Calu3 (cell line): ENCODE measurements around the gene CCNC. TPM values are rescaled to one million over a fixed set of nuclear protein-coding genes. Genes with fewer than 3 reads are reported as not detected.

Source experiments
- Bru-seq: library from RNA; stranded (reverse); fragments of 400-500 nt; gene quantifications from one replicate; lab custom pipeline; 2021; lab: Mats Ljungman, UMichigan
- BruChase-seq, 2 experiments: library from RNA; stranded (reverse); fragments of 400-500 nt; gene quantifications; one replicate each; lab custom pipeline; 2021; lab: Mats Ljungman, UMichigan
- BruUV-seq: library from RNA; stranded (reverse); fragments of 400-500 nt; replicated peaks from 2 replicates; lab custom pipeline; 2021; lab: Mats Ljungman, UMichigan
- CTCF ChIA-PET: fragments of 300-600 bp; sonication (Branson Sonifier 250); formaldehyde crosslinking; loops from one replicate; lab custom pipeline; 2022; ENCODE audit warnings: antibody characterized with exemption; lab: Charles Lee
- DNase-seq: peaks from one replicate; pipeline ENCODE4 v3.0.0; 2022
- H3K27ac Mint-ChIP-seq: one replicate; pipeline ENCODE4 v1.8.0; 2022; ENCODE audit warnings: mixed read lengths; ENCODE audit not compliant: unreplicated experiment
- H3K27me3 Mint-ChIP-seq: one replicate; pipeline ENCODE4 v1.8.0; 2022; ENCODE audit warnings: mixed read lengths; ENCODE audit not compliant: unreplicated experiment
- H3K36me3 Mint-ChIP-seq: one replicate; pipeline ENCODE4 v1.8.0; 2022; ENCODE audit warnings: mild to moderate bottlenecking, moderate library complexity, mixed read lengths; ENCODE audit not compliant: insufficient read depth, unreplicated experiment
- H3K4me1 Mint-ChIP-seq: one replicate; pipeline ENCODE4 v1.8.0; 2022; ENCODE audit warnings: mild to moderate bottlenecking, low read depth, mixed read lengths; ENCODE audit not compliant: unreplicated experiment
- H3K4me3 Mint-ChIP-seq: one replicate; pipeline ENCODE4 v1.8.0; 2022; ENCODE audit warnings: mild to moderate bottlenecking, low read depth, moderate library complexity, mixed read lengths; ENCODE audit not compliant: unreplicated experiment
- H3K9me3 Mint-ChIP-seq: one replicate; pipeline ENCODE4 v1.8.0; 2022; ENCODE audit warnings: low read depth, mixed read lengths; ENCODE audit not compliant: unreplicated experiment
- intact Hi-C: fragments of 100-400 bp; cut with micrococcal nuclease; formaldehyde crosslinking; loops from one replicate; pipeline ENCODE4 v1.10.0; 2022; ENCODE audit not compliant: unreplicated experiment
- long read RNA-seq: library from polyadenylated mRNA; stranded (forward); transcript quantifications from one replicate; pipeline ENCODE4 v2.0.0, GENCODE V29; 2022
- total RNA-seq: library from RNA; stranded (reverse); gene quantifications from 2 replicates; pipeline ENCODE4 v1.2.3, GENCODE V29; 2022
- TF ChIP-seq, protein P1 (sequence below): fragments of 200-600 bp; IDR thresholded peaks from one replicate; pipeline ENCODE4 v1.8.0; 2022; ENCODE audit warnings: antibody characterized with exemption; ENCODE audit not compliant: unreplicated experiment

CCNC gene
- total RNA-seq (78.3 and 84.1 TPM in 2 replicates), Bru-seq, nascent RNA (percentile 97 among the genes with signal in this experiment), BruChase-seq, experiment 1, labeled RNA remaining after a 6-hour chase (percentile 94 among the genes with signal in this experiment), BruChase-seq, experiment 2, labeled RNA remaining after a 2-hour chase (percentile 96 among the genes with signal in this experiment)
- long read RNA-seq, transcript CCNC-210 (12 exons, 2,473 nt), result major isoform, 123 of 160 reads
- long read RNA-seq, partial matches to known transcripts, result 5 of 160 reads
- long read RNA-seq, other reads (novel, unspliced or antisense), result 21 of 160 reads

DNA sequence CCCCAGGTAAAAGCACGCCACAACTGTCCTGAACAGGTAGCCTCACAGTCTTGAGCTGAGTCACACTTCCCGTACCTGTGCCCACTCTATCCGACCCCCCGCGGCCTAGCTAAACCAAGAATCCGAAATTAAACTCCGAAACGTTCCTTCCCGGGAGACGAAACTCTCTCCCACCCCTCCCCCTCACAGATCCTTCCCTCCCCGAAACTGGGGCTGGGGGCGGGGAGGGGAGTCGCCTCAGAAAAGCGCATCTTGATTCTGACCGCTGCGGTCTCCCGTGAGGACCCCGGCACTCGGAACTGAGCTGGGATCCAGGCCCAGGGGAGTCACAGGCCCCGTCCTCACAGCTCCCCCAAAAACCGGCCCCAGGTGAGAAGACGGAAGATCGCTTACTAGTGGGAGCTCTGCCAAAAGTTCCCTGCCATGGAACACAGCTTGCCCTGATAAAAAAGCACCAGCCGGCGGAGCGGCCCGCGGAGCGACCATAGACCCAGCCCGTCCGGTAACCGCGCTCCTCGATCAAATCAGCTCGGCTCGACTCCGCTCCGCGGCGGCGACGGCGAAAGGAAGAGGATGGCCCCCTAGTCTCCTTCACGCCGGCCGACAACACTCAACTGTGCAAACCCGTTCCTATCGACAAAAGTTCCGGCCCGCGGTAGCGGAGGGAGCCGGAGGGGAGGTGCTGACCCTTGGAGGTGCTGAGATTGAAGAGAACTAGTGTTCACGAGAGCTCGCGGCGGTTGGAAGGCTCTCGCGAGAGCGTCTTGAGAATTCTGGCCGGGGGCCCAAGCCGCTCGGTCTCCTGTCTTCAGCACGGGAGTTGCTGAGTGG is at the start of gene CCNC:
TSS of gene CCNC (minus strand) at position 558 of the 831 bp plus-strand sequence. CDS start at position 425, 133 bp downstream.
- peaks cover 24% of the 10 kb centered on the region for H3K4me1 Mint-ChIP-seq
- CTCF ChIA-PET, result interaction anchor here (0.7 to 0.8 kb wide), 2 partner anchors 20 to 47 kb away, joined by 4 to 6 read pairs; no protein-coding TSS in a partner anchor
- no peaks in the 10 kb centered on the region for H3K27me3 Mint-ChIP-seq
- H3K27ac Mint-ChIP-seq, result peak within 1 kb of the TSS; percentile 96
- TF ChIP-seq, protein P1, sequence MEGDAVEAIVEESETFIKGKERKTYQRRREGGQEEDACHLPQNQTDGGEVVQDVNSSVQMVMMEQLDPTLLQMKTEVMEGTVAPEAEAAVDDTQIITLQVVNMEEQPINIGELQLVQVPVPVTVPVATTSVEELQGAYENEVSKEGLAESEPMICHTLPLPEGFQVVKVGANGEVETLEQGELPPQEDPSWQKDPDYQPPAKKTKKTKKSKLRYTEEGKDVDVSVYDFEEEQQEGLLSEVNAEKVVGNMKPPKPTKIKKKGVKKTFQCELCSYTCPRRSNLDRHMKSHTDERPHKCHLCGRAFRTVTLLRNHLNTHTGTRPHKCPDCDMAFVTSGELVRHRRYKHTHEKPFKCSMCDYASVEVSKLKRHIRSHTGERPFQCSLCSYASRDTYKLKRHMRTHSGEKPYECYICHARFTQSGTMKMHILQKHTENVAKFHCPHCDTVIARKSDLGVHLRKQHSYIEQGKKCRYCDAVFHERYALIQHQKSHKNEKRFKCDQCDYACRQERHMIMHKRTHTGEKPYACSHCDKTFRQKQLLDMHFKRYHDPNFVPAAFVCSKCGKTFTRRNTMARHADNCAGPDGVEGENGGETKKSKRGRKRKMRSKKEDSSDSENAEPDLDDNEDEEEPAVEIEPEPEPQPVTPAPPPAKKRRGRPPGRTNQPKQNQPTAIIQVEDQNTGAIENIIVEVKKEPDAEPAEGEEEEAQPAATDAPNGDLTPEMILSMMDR, result no peak
- intact Hi-C loops, result no loop called here
- no peaks in the 10 kb centered on the region for H3K9me3 Mint-ChIP-seq
- TSS peak; percentile 41 for BruUV-seq
- peaks cover 34% of the 10 kb centered on the region for H3K36me3 Mint-ChIP-seq
- DNase-seq, result peak; percentile 94
- H3K4me3 Mint-ChIP-seq, result peak within 1 kb of the TSS; percentile 96

DNA sequence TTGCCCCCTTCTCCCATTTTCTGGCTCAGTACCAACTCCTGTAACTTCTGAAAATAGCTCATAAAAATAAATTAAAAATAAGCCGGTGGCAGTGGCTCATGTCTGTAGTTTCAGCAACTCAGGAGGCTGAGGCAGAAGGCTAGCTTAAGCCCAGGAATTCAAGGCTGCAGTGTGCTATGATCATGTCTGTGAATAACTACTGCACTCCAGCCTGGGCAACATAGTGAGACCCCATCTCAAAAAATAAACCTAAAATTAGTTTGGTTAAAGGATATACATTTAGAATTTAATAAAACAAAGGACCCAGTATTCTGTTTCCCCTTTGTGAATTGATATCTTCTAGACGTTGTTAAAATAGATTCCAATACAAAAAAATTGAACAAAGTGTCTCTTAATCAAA is 48.7 kb upstream of the CCNC start:
- H3K27ac Mint-ChIP-seq, result no peak overlapping the region
- CTCF ChIA-PET, result interaction anchor here (0.6 kb wide), 1 partner anchor 849 kb away, joined by 4 read pairs; no protein-coding TSS in a partner anchor
- intact Hi-C loops, result no loop called here
- no peaks in the 10 kb centered on the region for H3K4me1 Mint-ChIP-seq
- peaks cover 33% of the 10 kb centered on the region for H3K27me3 Mint-ChIP-seq
- no peak overlapping the region for H3K4me3 Mint-ChIP-seq
- BruUV-seq, result no TSS peak
- TF ChIP-seq, protein P1, result no peak
- DNase-seq, result no peak
- peaks cover 14% of the 10 kb centered on the region for H3K36me3 Mint-ChIP-seq
- H3K9me3 Mint-ChIP-seq, result no peaks in the 10 kb centered on the region

DNA sequence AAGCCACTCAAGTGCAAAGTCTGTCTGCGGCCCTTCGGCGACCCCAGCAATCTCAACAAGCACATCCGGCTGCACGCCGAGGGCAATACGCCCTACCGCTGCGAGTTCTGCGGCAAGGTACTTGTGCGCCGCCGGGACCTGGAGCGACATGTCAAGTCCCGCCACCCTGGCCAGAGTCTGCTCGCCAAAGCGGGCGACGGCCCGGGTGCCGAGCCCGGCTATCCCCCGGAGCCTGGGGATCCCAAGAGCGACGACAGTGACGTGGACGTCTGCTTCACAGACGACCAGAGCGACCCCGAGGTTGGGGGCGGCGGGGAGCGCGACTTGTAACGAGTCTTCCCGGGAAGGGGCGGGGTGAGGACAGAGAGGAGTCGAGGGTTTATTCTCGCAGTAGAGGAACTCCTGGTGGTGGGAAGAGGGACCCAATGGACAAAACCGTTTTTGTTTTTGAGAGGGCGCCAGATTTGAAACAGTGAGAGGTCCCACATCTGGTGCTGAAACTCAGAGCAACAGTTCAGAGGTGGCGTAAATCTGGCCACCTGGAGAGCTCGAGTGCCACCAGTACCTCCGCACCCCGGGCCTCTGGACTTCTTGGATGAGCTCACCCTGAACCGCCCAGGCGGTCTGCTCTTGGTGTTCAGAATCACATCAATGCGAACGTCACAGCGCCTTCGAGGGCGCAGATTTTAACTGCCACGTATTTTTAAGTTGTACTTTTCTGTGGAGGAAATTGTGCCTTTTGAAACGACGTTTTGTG is 46.1 kb upstream of the CCNC start:
- TF ChIP-seq, protein P1, result no peak
- DNase-seq, result peak; percentile 37
- Mint-ChIP-seq H3K4me1 (no peaks in the 10 kb centered on the region), H3K27me3 (peaks cover 36% of the 10 kb centered on the region), H3K27ac (no peak overlapping the region), H3K4me3 (peak overlapping the region; percentile 95), H3K9me3 (no peaks in the 10 kb centered on the region), H3K36me3 (peaks cover 14% of the 10 kb centered on the region)
- CTCF ChIA-PET, result interaction anchor here (0.6 to 1.3 kb wide), 3 partner anchors 147 to 337 kb away, joined by 3 to 4 read pairs (median 4); no protein-coding TSS in a partner anchor
- intact Hi-C loops, result no loop called here
- BruUV-seq, result no TSS peak
